H1 (cell line): ENCODE measurements around the gene TMEM165. TPM values are rescaled to one million over a fixed set of nuclear protein-coding genes. Genes with fewer than 3 reads are reported as not detected.

Experiments
- CTCF ChIA-PET: fragments of 300-600 bp; sonication (Branson Sonifier 250); formaldehyde crosslinking; loops from one replicate; lab custom pipeline; 2021; ENCODE audit not compliant: partially characterized antibody; lab: Charles Lee
- POLR2A ChIA-PET: fragments of 300-600 bp; sonication (Branson Sonifier 250); formaldehyde crosslinking; loops from one replicate; lab custom pipeline; 2021; ENCODE audit warnings: inconsistent platforms; ENCODE audit not compliant: partially characterized antibody; lab: Charles Lee
- DNase-seq, 2 experiments: peaks; one replicate each; pipeline versions ENCODE4 v3.0.0 to v3.0.0-alpha.2; 2010 to 2022; ENCODE audit warnings: low spot score in 2 of 2, low read depth in 1 of 2, mixed read lengths in 1 of 2
- FAIRE-seq: peaks from 2 replicates; lab custom pipeline; 2011; peaks lifted over from hg19 to GRCh38; lab: Jason Lieb, UNC
- H2AFZ ChIP-seq: 2 replicates; pipeline ENCODE4 v1.8.1; 2012; ENCODE audit warnings: low read length, inconsistent platforms
- H2AK5ac ChIP-seq: 2 replicates; pipeline ENCODE4 v1.6.1; 2013; ENCODE audit warnings: low read depth, low read length
- H2BK120ac ChIP-seq: replicated peaks from 2 replicates; pipeline ENCODE3; 2013; ENCODE audit warnings: low read depth, low read length, inconsistent platforms
- H2BK12ac ChIP-seq: 2 replicates; pipeline ENCODE4 v1.6.1; 2013; ENCODE audit warnings: low read depth, low read length
- H2BK15ac ChIP-seq: 2 replicates; pipeline ENCODE4 v1.6.1; 2013; ENCODE audit warnings: low read length
- H2BK20ac ChIP-seq: 2 replicates; pipeline ENCODE4 v1.6.1; 2013; ENCODE audit warnings: low read length
- H2BK5ac ChIP-seq: 2 replicates; pipeline ENCODE4 v1.6.1; 2013; ENCODE audit warnings: low read depth, low read length
- H3K14ac ChIP-seq: 2 replicates; pipeline ENCODE4 v1.6.1; 2013; ENCODE audit warnings: inconsistent platforms; ENCODE audit not compliant: insufficient read length
- H3K18ac ChIP-seq: 2 replicates; pipeline ENCODE4 v1.6.1; 2013; ENCODE audit warnings: low read length; ENCODE audit errors: extremely low read depth
- H3K23ac ChIP-seq: 2 replicates; pipeline ENCODE4 v1.6.1; 2013; ENCODE audit warnings: inconsistent platforms; ENCODE audit not compliant: insufficient read length
- H3K23me2 ChIP-seq: 2 replicates; pipeline ENCODE4 v1.6.1; 2013; ENCODE audit warnings: low read depth, low read length
- H3K27ac ChIP-seq: 2 replicates; pipeline ENCODE4 v1.6.1; 2011; ENCODE audit warnings: low read depth, low read length, inconsistent platforms
- H3K27me3 ChIP-seq, 4 experiments: replicated peaks in 1 of 4; 1 replicate in 1 of 4; 2 replicates in 3 of 4; pipeline versions ENCODE4 v1.6.1 to v1.8.1; 2011 to 2013; ENCODE audit warnings: low read length in 3 of 4, mild to moderate bottlenecking in 3 of 4, inconsistent platforms in 2 of 4, mixed read lengths in 2 of 4, moderate library complexity in 1 of 4; ENCODE audit not compliant: control insufficient read depth in 3 of 4, insufficient read depth in 3 of 4; ENCODE audit errors: extremely low read depth in 1 of 4
- H3K36me3 ChIP-seq, 4 experiments: 2 replicates each; pipeline versions ENCODE4 v1.6.1 to v1.8.1; 2011 to 2013; ENCODE audit warnings: mild to moderate bottlenecking in 4 of 4, low read length in 3 of 4, moderate library complexity in 2 of 4, control low read depth in 1 of 4, inconsistent platforms in 1 of 4; ENCODE audit not compliant: insufficient read depth in 4 of 4, control insufficient read depth in 2 of 4
- H3K4ac ChIP-seq: replicated peaks from 2 replicates; pipeline ENCODE3; 2013; ENCODE audit warnings: low read length, low read depth, mixed read lengths, inconsistent platforms; ENCODE audit not compliant: insufficient read length
- H3K4me1 ChIP-seq, 4 experiments: replicated peaks in 1 of 4; 1 replicate in 1 of 4; 2 replicates in 3 of 4; pipeline versions ENCODE4 v1.6.1 to v1.8.1; 2011 to 2013; ENCODE audit warnings: low read length in 3 of 4, inconsistent platforms in 2 of 4, mixed read lengths in 1 of 4; ENCODE audit not compliant: insufficient read depth in 4 of 4, control insufficient read depth in 3 of 4
- H3K4me2 ChIP-seq, 2 experiments: 2 replicates each; pipeline versions ENCODE4 v1.6.1 to v1.8.1; 2011 to 2013; ENCODE audit warnings: low read depth in 2 of 2, low read length in 2 of 2, control low read depth in 1 of 2, inconsistent platforms in 1 of 2, mild to moderate bottlenecking in 1 of 2; ENCODE audit not compliant: insufficient read depth in 1 of 2
- H3K4me3 ChIP-seq, 4 experiments: fragments of 200-600, 300-600 bp in 1 of 4; sonication (generic), shearing (Covaris generic), sonication (Bioruptor Twin) in 1 of 4; 2 replicates each; pipeline versions ENCODE4 v1.5.1 to v1.8.1; 2011 to 2016; ENCODE audit warnings: low read length in 4 of 4, low read depth in 3 of 4, control low read depth in 2 of 4, inconsistent platforms in 2 of 4, mild to moderate bottlenecking in 2 of 4, mixed read lengths in 1 of 4, moderate library complexity in 1 of 4; ENCODE audit not compliant: insufficient read depth in 2 of 4; ENCODE audit errors: extremely low read depth in 1 of 4
- H3K56ac ChIP-seq: replicated peaks from 2 replicates; pipeline ENCODE3; 2013; ENCODE audit warnings: low read depth, mild to moderate bottlenecking, mixed read lengths, low read length, inconsistent platforms; ENCODE audit not compliant: insufficient read length
- H3K79me1 ChIP-seq: 2 replicates; pipeline ENCODE4 v1.6.1; 2013; ENCODE audit warnings: low read depth, low read length, control low read depth
- H3K79me2 ChIP-seq, 2 experiments: 2 replicates each; pipeline versions ENCODE4 v1.6.1 to v1.8.1; 2012 to 2013; ENCODE audit warnings: low read length in 2 of 2, mild to moderate bottlenecking in 2 of 2, inconsistent platforms in 1 of 2; ENCODE audit not compliant: insufficient read depth in 2 of 2, control insufficient read depth in 1 of 2
- H3K9ac ChIP-seq, 4 experiments: replicated peaks in 1 of 4; 1 replicate in 1 of 4; 2 replicates in 3 of 4; pipeline versions ENCODE4 v1.6.1 to v1.8.1; 2011 to 2013; ENCODE audit warnings: low read depth in 3 of 4, low read length in 3 of 4, control low read depth in 2 of 4, mild to moderate bottlenecking in 2 of 4, moderate library complexity in 2 of 4, inconsistent platforms in 1 of 4; ENCODE audit errors: extremely low read depth in 1 of 4
- H3K9me3 ChIP-seq, 2 experiments: 2 replicates each; pipeline versions ENCODE4 v1.6.1 to v1.8.1; 2012 to 2013; ENCODE audit warnings: mild to moderate bottlenecking in 2 of 2, moderate library complexity in 2 of 2, control low read depth in 1 of 2, inconsistent platforms in 1 of 2, low read depth in 1 of 2, low read length in 1 of 2, mixed read lengths in 1 of 2; ENCODE audit not compliant: insufficient read depth in 2 of 2
- H4K20me1 ChIP-seq, 2 experiments: replicated peaks in 1 of 2; 2 replicates each; pipeline versions ENCODE3 to v1.8.1; 2011 to 2013; ENCODE audit warnings: inconsistent platforms in 2 of 2, low read length in 2 of 2, mild to moderate bottlenecking in 1 of 2; ENCODE audit not compliant: insufficient read depth in 2 of 2, control insufficient read depth in 1 of 2
- H4K5ac ChIP-seq: 2 replicates; pipeline ENCODE4 v1.6.1; 2013; ENCODE audit warnings: low read length, low read depth, mixed read lengths, inconsistent platforms; ENCODE audit not compliant: insufficient read length
- H4K8ac ChIP-seq: 2 replicates; pipeline ENCODE4 v1.8.0; 2013; ENCODE audit warnings: mild to moderate bottlenecking, moderate library complexity, low read length, inconsistent platforms; ENCODE audit not compliant: insufficient read depth; ENCODE audit errors: extremely low read depth
- H4K91ac ChIP-seq: replicated peaks from 2 replicates; pipeline ENCODE3; 2013; ENCODE audit warnings: low read length, mixed read lengths, inconsistent platforms; ENCODE audit not compliant: insufficient read length
- ASH2L ChIP-seq: fragments of 200-600, 300-600 bp; sonication (generic); IDR thresholded peaks from one replicate; pipeline ENCODE4 v1.7.1; 2017; ENCODE audit warnings: low read length
- BACH1 ChIP-seq: IDR thresholded peaks from 2 replicates; pipeline ENCODE4 v1.6.1; 2012; ENCODE audit warnings: low read length, improper control_type of control experiment
- CEBPB ChIP-seq: IDR thresholded peaks from 2 replicates; pipeline ENCODE4 v1.6.1; 2012; ENCODE audit warnings: low read depth, low read length
- CHD1 ChIP-seq: IDR thresholded peaks from 2 replicates; pipeline ENCODE4 v1.6.1; 2012; ENCODE audit warnings: low read depth, low read length, improper control_type of control experiment
- CTBP2 ChIP-seq: IDR thresholded peaks from 2 replicates; pipeline ENCODE4 v1.7.0; 2011; ENCODE audit warnings: borderline replicate concordance, mild to moderate bottlenecking, moderate library complexity, mixed read lengths, low read length; ENCODE audit not compliant: insufficient read depth, insufficient read length
- EGR1 ChIP-seq: IDR thresholded peaks from 2 replicates; pipeline ENCODE4 v1.6.1; 2011; ENCODE audit warnings: low read depth, low read length, borderline replicate concordance
- FOSL1 ChIP-seq: IDR thresholded peaks from 2 replicates; pipeline ENCODE4 v1.6.1; 2011; ENCODE audit warnings: mild to moderate bottlenecking, low read depth, low read length, moderate library complexity; ENCODE audit not compliant: insufficient read depth
- GTF2F1 ChIP-seq: IDR thresholded peaks from 2 replicates; pipeline ENCODE4 v1.6.1; 2012; ENCODE audit warnings: low read depth, low read length, improper control_type of control experiment, borderline replicate concordance
- HDAC2 ChIP-seq, 2 experiments: fragments of 300-600 bp in 1 of 2; sonication (generic) in 1 of 2; IDR thresholded peaks; 2 replicates each; pipeline ENCODE4 v1.6.1; 2011 to 2012; ENCODE audit warnings: low read depth in 2 of 2, low read length in 2 of 2, mild to moderate bottlenecking in 2 of 2, moderate library complexity in 2 of 2, borderline replicate concordance in 1 of 2, inconsistent platforms in 1 of 2
- JUN ChIP-seq: IDR thresholded peaks from 2 replicates; pipeline ENCODE4 v1.6.1; 2011; ENCODE audit warnings: low read depth, mild to moderate bottlenecking, improper control_type of control experiment, low read length
- POU5F1 ChIP-seq: IDR thresholded peaks from 2 replicates; pipeline ENCODE4 v1.6.1; 2011; ENCODE audit warnings: low read depth, mild to moderate bottlenecking, low read length, moderate library complexity
- SAP30 ChIP-seq: fragments of 300-600 bp; sonication (generic); IDR thresholded peaks from 2 replicates; pipeline ENCODE4 v1.7.1; 2012; ENCODE audit warnings: low read length, moderate library complexity, mild to moderate bottlenecking, inconsistent platforms; ENCODE audit not compliant: insufficient read depth, insufficient replicate concordance
- SP2 ChIP-seq: IDR thresholded peaks from 2 replicates; pipeline ENCODE4 v1.6.1; 2012; ENCODE audit warnings: mild to moderate bottlenecking, low read length, inconsistent platforms
- TAF1 ChIP-seq: IDR thresholded peaks from 2 replicates; pipeline ENCODE4 v1.6.1; 2011; ENCODE audit warnings: mild to moderate bottlenecking, low read depth, low read length
- ZNF274 ChIP-seq: IDR thresholded peaks from 2 replicates; pipeline ENCODE4 v1.7.0; 2012; ENCODE audit warnings: low read length, borderline replicate concordance; ENCODE audit errors: extremely low read depth
- WGBS, 2 experiments: shearing (Covaris generic) in 1 of 2; methylation state at CpG; one replicate each; pipeline versions ENCODE4 v1.1.6 to v1.1.7; 2013 to 2015; ENCODE audit warnings: low lambda C conversion rate in 2 of 2, mixed read lengths in 2 of 2, inconsistent platforms in 1 of 2, low coverage in 1 of 2, missing lambda C conversion rate in 1 of 2; ENCODE audit not compliant: insufficient replicate concordance in 2 of 2, insufficient coverage in 1 of 2, insufficient read length in 1 of 2; ENCODE audit errors: extremely low coverage in 1 of 2, missing lambda C conversion rate in 1 of 2; 5-methylcytosine and 5-hydroxymethylcytosine counted together
- polyA plus RNA-seq, 7 experiments: library from polyadenylated mRNA; depleted of rRNA in 3 of 7; stranded (reverse) in 5 of 7; unstranded in 2 of 7; fragments of >200 nt in 5 of 7; fragments of 200-250 nt in 2 of 7; gene quantifications; 1 replicate in 5 of 7; 2 replicates in 1 of 7; 4 replicates in 1 of 7; pipeline versions ENCODE4 v1.2.1 to v1.2.3, GENCODE V29; 2011 to 2013; ENCODE audit warnings: missing spikeins in 2 of 7, mixed read lengths in 2 of 7
- total RNA-seq: library from RNA; stranded (reverse); fragmentation: NEBNext Ultra II Directional; extraction: Animal tissue kit (Norgen Biotek cat#: 25700); gene quantifications from 2 replicates; pipeline ENCODE4 v1.2.1, GENCODE V29; 2021

Gene TMEM165
- total and polyA plus RNA-seq, 2 of the 8 experiments (the other 6 are each of a cell fraction or from before 2014, with no cell fraction given): 85.5 to 125 TPM

DNA sequence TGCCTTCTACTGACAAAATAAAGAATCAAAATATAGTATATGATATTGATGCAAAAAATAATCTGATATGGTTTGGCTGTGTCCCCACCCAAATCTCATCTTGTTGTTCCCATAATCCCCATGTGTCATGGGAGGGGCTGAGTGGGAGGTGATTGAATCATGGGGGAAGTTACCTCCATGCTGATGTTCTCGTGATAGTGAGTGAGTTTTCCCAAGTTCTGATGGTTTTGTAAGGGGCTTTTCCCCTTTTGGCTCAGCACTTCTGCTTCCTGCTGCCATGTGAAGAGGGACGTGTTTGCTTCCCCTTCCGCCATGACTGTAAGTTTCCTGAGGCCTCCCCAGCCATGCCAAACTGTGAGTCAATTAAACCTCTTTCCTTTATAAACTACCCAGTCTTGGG is 70.2 kb downstream of the TMEM165 start:
- CTCF ChIA-PET: interaction anchor here (1.1 kb wide), 1 partner anchor 21 kb away, joined by 3 read pairs; no protein-coding TSS in a partner anchor
- 100% methylated on average over 3 of the region's 3 CpGs; no CpG with 5 or more reads in 1 of the 2 experiments for WGBS, 2 experiments
- Histone ChIP-seq H2BK120ac (no peak overlapping the region), H2BK12ac (no peak overlapping the region), H3K36me3 (peaks cover 0 to 29% (median 3%) of the 10 kb centered on the region in 4 experiments; a peak in 2 of 8 replicates), H3K23me2 (no peaks in the 10 kb centered on the region), H3K27me3 (no peaks in the 10 kb centered on the region), H2BK20ac (no peak overlapping the region), H3K9me3 (no peaks in the 10 kb centered on the region; a peak in 1 of 4 replicates), H3K4me3 (no peak overlapping the region), H2BK5ac (no peak overlapping the region), H4K20me1 (no peaks in the 10 kb centered on the region), H3K4ac (no peak overlapping the region), H3K79me2 (no peaks in the 10 kb centered on the region), H3K56ac (no peak overlapping the region), H3K23ac (no peak overlapping the region), H3K79me1 (no peaks in the 10 kb centered on the region), H2AK5ac (no peak overlapping the region), H3K18ac (no peak overlapping the region), H2AFZ (no peak overlapping the region), H3K27ac (no peak overlapping the region), H3K9ac (no peak overlapping the region), H4K91ac (no peak overlapping the region), H3K14ac (no peak overlapping the region), H3K4me1 (peaks cover 0 to 3% (median 2%) of the 10 kb centered on the region in 4 experiments; a peak in 4 of 7 replicates), H4K5ac (no peak overlapping the region), H3K4me2 (no peak overlapping the region), H4K8ac (no peak overlapping the region), H2BK15ac (no peak overlapping the region)
- FAIRE-seq: no peak
- DNase-seq: no peak
- POLR2A ChIA-PET: no interaction called here
- TF ChIP-seq POU5F1: no peak
- TF ChIP-seq BACH1: no peak
- no peak for TF ChIP-seq HDAC2 (IDR thresholded peaks at IDR 0.05; ENCODE audit: borderline replicate concordance in 1 of 2, low read depth in 2 of 2, low read length in 2 of 2)
- TF ChIP-seq SAP30: no peak
- no peak for TF ChIP-seq SP2
- TF ChIP-seq GTF2F1: no peak
- TF ChIP-seq ZNF274: no peak
- TF ChIP-seq FOSL1: no peak
- no peak for TF ChIP-seq ASH2L
- no peak for TF ChIP-seq JUN
- TF ChIP-seq CTBP2: no peak
- TF ChIP-seq EGR1: no peak
- TF ChIP-seq CHD1: no peak
- TF ChIP-seq TAF1: no peak
- TF ChIP-seq CEBPB: no peak
